Fibroblast of mammary gland (primary cell): Measurements from ENCODE around the gene ZNF169.
"Not testable (repeated sequence)": the region's sequence is repeated elsewhere in the genome, so short reads cannot be mapped to it uniquely, and the experiment has no call there.

Source experiments
- DNase-seq: peaks from one replicate; pipeline ENCODE4 v3.0.0-alpha.2; 2010; ENCODE audit warnings: low read depth
- H3K4me3 ChIP-seq: 2 replicates; pipeline ENCODE4 v1.5.1; 2011; ENCODE audit warnings: low read depth, mild to moderate bottlenecking, low read length, moderate library complexity; ENCODE audit not compliant: control insufficient read depth
- CTCF ChIP-seq: conservative IDR thresholded peaks from 2 replicates; pipeline ENCODE4 v1.5.1; 2011; ENCODE audit warnings: low read depth, low read length, inconsistent platforms; ENCODE audit not compliant: control insufficient read depth, insufficient read depth

ZNF169 gene

GRCh38 chr9:94259077-94259862, at the start of gene ZNF169:
ZNF169 (plus strand) TSS chr9:94259298; CDS start chr9:94278813, 19,515 bp downstream.
- H3K4me3 ChIP-seq: peak within 1 kb of the TSS; percentile 98
- no peak for TF ChIP-seq CTCF
- peak; percentile 84 for DNase-seq

- DNase-seq: peak; percentile 7
- no peak for TF ChIP-seq CTCF
- no peak overlapping the region for H3K4me3 ChIP-seq
These were observed 48.2 kb upstream of the ZNF169 start for GRCh38 chr9:94210616-94211603.

GRCh38 chr9:94212091-94212490, 47.0 kb upstream of the ZNF169 start:
- TF ChIP-seq CTCF: no peak
- no peak overlapping the region for H3K4me3 ChIP-seq
- no peak for DNase-seq

DNA sequence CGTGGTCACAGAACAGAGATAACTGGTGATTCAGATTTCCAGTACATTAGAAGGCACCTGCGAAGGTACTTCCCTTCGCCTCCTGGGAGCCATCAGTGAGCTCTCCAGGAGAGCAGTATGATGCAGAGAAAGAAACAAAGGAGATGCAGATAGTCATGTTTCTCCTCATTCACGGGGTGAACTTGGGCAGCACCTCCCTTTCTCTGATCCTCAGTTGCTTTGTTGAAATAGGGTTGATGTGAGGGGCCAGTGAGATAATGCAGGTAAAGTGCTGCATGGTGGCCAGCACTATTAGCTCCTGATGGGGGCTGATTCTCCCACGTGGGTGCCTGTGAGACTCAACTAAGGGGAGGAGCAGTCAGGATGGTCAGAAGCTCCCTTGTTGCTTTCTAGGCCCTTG, 46.6 kb upstream of the ZNF169 start:
- H3K4me3 ChIP-seq: no peak overlapping the region
- no peak for DNase-seq
- no peak for TF ChIP-seq CTCF

GRCh38 chr9:94213511-94214124, 45.5 kb upstream of the ZNF169 start:
- H3K4me3 ChIP-seq: no peak overlapping the region
- peak; percentile 79 for TF ChIP-seq CTCF
- DNase-seq: peak; percentile 83

- TF ChIP-seq CTCF: no peak
- H3K4me3 ChIP-seq: no peak overlapping the region
- DNase-seq: no peak
These were observed 36.2 kb upstream of the ZNF169 start for GRCh38 chr9:94222870-94223269.

DNA sequence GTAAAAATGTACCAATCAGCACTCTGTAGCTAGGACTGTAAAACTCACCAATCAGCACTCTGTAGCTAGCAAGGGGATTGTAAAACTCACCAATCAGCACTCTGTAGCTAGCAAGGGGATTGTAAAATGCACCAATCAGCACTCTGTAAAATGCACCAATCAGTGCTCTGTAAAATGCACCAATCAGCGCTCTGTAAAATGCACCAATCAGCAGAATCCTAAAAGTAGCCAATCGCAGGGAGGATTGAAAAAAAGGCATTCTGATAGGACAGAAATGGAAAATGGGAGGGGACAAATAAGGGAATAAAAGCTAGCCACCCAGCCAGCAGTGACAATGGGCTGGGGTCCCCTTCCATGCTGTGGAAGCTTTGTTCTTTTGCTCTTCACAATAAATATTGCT, 33.7 kb upstream of the ZNF169 start:
- not testable (repeated sequence) for DNase-seq, H3K4me3 ChIP-seq
